ENCODE data around the gene KLHL25. TPM values are rescaled to one million over a fixed set of nuclear protein-coding genes. Genes with fewer than 3 reads are reported as not detected.
A peak's percentile ranks its signal among the peaks of the same experiment; 100 is the strongest.

The KLHL25 gene
- total and polyA plus RNA-seq, 2 of the 13 experiments (the other 11 are each of a cell fraction or from before 2014, with no cell fraction given) = 3.7 to 8.2 TPM

DNA sequence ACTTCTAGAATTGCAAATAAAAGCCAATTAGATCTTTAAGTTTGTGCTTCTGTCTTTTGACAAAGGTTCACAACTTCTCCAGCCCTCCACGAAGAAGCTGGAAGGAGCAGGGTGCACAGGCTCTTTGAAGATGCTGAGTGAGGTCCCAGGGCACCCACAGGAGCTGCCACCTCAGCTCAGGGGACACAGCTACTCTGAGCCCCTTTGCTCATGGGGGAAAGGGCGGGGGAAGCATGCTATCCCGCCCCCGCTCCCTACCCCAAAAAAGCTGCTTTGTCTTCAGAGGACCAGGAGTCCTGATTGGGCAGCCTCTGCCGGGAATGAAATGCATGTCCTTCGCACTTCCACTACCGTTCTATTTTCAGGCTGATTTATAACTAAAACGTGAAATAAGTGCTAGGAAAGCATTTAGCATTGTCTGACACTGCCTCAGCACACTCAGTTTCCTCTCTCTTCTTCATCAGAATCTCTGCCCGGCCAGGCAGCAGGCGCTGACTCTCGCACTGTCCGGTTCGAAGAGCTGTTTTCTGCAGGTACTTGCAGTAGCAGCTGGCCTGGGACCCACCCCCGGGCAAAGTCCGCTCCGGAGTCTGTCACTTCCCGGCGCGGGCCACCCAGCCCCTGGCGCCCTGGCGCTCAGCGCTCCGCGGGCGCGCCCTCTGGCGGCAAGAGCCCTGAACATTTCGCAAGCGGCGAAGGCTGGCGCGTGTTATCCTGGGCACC, 45.5 kb upstream of the KLHL25 start (continued):
- TF ChIP-seq ZNF562 (CRISPR knock-in tag; IDR thresholded peaks at IDR 0.05; ENCODE audit: borderline replicate concordance) = no peak
- TF ChIP-seq POLR2G (IDR thresholded peaks at IDR 0.05; ENCODE audit: low read depth, low read length) = no peak
- TF ChIP-seq ETV6 (CRISPR knock-in tag; conservative IDR thresholded peaks at IDR 0.05) = 0 out of 2 replicates have a peak, but pooled peaks have one; percentile 10
- no peak for TF ChIP-seq ELF4 (CRISPR knock-in tag; IDR thresholded peaks at IDR 0.05; ENCODE audit: borderline replicate concordance)
- TF ChIP-seq ZNF773 (CRISPR knock-in tag; IDR thresholded peaks at IDR 0.05; ENCODE audit: borderline replicate concordance) = no peak
- no peak for TF ChIP-seq NR3C1 (CRISPR knock-in tag; IDR thresholded peaks at IDR 0.05)
- TF ChIP-seq, protein P1, sequence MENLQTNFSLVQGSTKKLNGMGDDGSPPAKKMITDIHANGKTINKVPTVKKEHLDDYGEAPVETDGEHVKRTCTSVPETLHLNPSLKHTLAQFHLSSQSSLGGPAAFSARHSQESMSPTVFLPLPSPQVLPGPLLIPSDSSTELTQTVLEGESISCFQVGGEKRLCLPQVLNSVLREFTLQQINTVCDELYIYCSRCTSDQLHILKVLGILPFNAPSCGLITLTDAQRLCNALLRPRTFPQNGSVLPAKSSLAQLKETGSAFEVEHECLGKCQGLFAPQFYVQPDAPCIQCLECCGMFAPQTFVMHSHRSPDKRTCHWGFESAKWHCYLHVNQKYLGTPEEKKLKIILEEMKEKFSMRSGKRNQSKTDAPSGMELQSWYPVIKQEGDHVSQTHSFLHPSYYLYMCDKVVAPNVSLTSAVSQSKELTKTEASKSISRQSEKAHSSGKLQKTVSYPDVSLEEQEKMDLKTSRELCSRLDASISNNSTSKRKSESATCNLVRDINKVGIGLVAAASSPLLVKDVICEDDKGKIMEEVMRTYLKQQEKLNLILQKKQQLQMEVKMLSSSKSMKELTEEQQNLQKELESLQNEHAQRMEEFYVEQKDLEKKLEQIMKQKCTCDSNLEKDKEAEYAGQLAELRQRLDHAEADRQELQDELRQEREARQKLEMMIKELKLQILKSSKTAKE (CRISPR knock-in tag; IDR thresholded peaks at IDR 0.05; ENCODE audit: borderline replicate concordance) = peak; percentile 52; the same call in 1 of the 2 replicates
- TF ChIP-seq ZNF317 (CRISPR knock-in tag; IDR thresholded peaks at IDR 0.05) = no peak
- no peak for TF ChIP-seq ZNF430 (CRISPR knock-in tag; IDR thresholded peaks at IDR 0.05)
- TF ChIP-seq, protein P2, sequence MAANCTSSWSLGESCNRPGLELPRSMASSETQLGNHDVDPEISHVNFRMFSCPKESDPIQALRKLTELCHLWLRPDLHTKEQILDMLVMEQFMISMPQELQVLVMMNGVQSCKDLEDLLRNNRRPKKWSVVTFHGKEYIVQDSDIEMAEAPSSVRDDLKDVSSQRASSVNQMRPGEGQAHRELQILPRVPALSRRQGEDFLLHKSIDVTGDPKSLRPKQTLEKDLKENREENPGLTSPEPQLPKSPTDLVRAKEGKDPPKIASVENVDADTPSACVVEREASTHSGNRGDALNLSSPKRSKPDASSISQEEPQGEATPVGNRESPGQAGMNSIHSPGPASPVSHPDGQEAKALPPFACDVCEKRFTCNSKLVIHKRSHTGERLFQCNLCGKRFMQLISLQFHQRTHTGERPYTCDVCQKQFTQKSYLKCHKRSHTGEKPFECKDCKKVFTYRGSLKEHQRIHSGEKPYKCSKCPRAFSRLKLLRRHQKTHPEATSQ (CRISPR knock-in tag; IDR thresholded peaks at IDR 0.05; ENCODE audit: borderline replicate concordance) = peak; percentile 48; the same call in 1 of the 2 replicates
- TF ChIP-seq AGO1 (IDR thresholded peaks at IDR 0.05; ENCODE audit: low read depth, low read length, poor library complexity, severe bottlenecking) = no peak
- TF ChIP-seq, protein P3, sequence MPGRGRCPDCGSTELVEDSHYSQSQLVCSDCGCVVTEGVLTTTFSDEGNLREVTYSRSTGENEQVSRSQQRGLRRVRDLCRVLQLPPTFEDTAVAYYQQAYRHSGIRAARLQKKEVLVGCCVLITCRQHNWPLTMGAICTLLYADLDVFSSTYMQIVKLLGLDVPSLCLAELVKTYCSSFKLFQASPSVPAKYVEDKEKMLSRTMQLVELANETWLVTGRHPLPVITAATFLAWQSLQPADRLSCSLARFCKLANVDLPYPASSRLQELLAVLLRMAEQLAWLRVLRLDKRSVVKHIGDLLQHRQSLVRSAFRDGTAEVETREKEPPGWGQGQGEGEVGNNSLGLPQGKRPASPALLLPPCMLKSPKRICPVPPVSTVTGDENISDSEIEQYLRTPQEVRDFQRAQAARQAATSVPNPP (CRISPR knock-in tag; IDR thresholded peaks at IDR 0.05) = no peak
- no peak for TF ChIP-seq ATAD3A (CRISPR knock-in tag; IDR thresholded peaks at IDR 0.05)
- TF ChIP-seq MBD4 (IDR thresholded peaks at IDR 0.05; ENCODE audit: borderline replicate concordance, low read length) = no peak
- TF ChIP-seq TAF15 (IDR thresholded peaks at IDR 0.05; ENCODE audit: low read depth, low read length, poor library complexity, severe bottlenecking) = peak; percentile 51
- TF ChIP-seq HNRNPK (IDR thresholded peaks at IDR 0.05; ENCODE audit: low read depth, low read length, poor library complexity, severe bottlenecking) = no peak
- no peak for TF ChIP-seq ZSCAN22 (CRISPR knock-in tag; IDR thresholded peaks at IDR 0.05)
- TF ChIP-seq STAG1 (CRISPR knock-in tag; IDR thresholded peaks at IDR 0.05) = peak; percentile 89
- TF ChIP-seq ZNF589 (CRISPR knock-in tag; conservative IDR thresholded peaks at IDR 0.05) = no peak
- TF ChIP-seq ZNF598 (CRISPR knock-in tag; IDR thresholded peaks at IDR 0.05; ENCODE audit: borderline replicate concordance) = 0 out of 2 replicates have a peak, but pooled peaks have one; percentile 39
- TF ChIP-seq, protein P4, sequence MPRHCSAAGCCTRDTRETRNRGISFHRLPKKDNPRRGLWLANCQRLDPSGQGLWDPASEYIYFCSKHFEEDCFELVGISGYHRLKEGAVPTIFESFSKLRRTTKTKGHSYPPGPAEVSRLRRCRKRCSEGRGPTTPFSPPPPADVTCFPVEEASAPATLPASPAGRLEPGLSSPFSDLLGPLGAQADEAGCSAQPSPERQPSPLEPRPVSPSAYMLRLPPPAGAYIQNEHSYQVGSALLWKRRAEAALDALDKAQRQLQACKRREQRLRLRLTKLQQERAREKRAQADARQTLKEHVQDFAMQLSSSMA (CRISPR knock-in tag; IDR thresholded peaks at IDR 0.05) = 0 out of 2 replicates have a peak, but pooled peaks have one; percentile 45
- TF ChIP-seq NR1H2 (CRISPR knock-in tag; IDR thresholded peaks at IDR 0.05; ENCODE audit: borderline replicate concordance, low read depth) = no peak
- TF ChIP-seq ZMAT3 (CRISPR knock-in tag; conservative IDR thresholded peaks at IDR 0.05) = peak; percentile 74
- no peak for TF ChIP-seq ZSCAN12 (CRISPR knock-in tag; IDR thresholded peaks at IDR 0.05)
- peak; percentile 64; the same call in 1 of the 2 replicates for TF ChIP-seq ZFP36L1 (CRISPR knock-in tag; IDR thresholded peaks at IDR 0.05)

All from HepG2 (cell line).